SHP77 (cell line): Measurements from ENCODE around the gene PRKN.
"Not testable (repeated sequence)": the region's sequence is repeated elsewhere in the genome, so short reads cannot be mapped to it uniquely, and the experiment has no call there.

Source experiments
- DNase-seq, 2 experiments: peaks; one replicate each; lab custom pipeline; 2025; lab: John Stamatoyannopoulos, UW

The PRKN gene

GRCh38 chr6:161838306-161839035, 889.1 kb downstream of the PRKN start:
- DNase-seq: no peak

DNA sequence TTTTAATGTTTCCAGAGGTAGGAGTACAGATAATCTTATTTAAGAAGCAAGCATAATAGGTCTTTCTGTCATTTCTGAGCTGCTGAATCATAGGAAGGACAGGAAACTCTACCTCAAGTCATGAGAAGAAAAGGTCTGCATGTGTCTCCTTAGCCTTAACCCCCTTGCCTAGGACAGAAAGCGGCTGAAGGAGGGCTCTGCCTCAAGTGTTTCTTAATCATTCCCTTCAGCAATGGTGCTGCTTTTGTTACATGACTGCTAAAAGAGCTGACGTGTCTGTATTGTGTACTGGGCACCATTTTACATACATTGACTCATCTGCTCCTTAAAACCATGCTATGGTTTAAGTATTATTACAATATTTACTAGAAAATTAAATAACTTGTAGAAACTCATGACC, 889.7 kb downstream of the PRKN start:
- no peak for DNase-seq

GRCh38 chr6:161837449-161837735, 890.2 kb downstream of the PRKN start:
- no peak for DNase-seq

GRCh38 chr6:161836643-161837448, 890.7 kb downstream of the PRKN start:
- DNase-seq: peak in 1 of 2 experiments; percentile 11

DNA sequence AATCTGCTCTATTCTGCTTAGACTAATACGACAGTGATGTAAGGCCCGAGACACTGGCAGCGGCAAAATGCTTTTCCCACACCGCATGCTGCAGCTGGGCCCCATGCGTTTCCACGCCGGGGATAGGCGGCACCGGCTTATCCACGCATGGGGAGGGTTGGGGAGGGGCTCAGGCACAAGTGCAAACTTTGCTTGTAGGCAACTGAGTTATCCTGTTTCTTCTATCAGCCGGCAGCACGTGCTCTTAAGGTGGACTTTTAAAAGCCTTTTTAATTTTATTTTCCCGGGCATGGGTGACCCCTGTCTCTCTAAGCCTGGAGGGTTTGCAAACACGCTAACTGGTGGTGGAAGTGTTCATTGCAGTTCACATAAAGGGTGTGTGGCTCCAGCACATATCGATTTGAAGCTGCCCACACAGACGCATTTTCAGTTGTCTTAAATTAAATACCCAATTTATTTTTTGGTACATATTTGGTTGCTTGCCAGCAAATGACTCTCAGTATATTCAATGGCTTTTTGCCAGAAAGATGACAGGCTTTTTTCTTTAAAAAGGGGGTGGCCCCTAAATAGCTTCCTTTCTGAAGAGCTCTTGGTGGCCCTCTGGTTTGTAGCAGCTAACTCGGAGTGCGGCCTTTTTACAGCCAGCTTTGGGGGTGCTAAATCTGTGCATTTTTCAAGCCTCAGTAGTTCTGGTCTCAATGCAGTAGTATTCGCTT, 891.9 kb downstream of the PRKN start:
- no peak for DNase-seq

DNA sequence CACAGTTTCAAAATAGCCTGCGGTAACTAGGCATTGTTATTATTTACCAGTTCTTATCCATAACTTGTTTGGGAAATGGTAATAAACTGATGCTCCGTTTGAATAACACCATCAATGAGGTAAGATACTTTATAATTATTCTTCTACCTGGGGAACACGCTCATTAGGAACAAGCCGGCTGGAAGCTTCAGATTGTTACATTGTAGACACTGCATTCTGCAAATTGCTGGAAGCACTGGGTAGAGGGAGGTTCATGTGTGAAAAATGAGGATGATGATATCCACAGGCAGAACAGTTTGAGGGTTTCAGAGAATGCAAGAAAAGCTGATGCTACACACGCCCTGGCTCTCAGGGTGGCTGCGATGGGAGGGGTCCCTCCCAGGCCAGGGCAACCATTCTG, 893.1 kb downstream of the PRKN start:
- no peak for DNase-seq

DNA sequence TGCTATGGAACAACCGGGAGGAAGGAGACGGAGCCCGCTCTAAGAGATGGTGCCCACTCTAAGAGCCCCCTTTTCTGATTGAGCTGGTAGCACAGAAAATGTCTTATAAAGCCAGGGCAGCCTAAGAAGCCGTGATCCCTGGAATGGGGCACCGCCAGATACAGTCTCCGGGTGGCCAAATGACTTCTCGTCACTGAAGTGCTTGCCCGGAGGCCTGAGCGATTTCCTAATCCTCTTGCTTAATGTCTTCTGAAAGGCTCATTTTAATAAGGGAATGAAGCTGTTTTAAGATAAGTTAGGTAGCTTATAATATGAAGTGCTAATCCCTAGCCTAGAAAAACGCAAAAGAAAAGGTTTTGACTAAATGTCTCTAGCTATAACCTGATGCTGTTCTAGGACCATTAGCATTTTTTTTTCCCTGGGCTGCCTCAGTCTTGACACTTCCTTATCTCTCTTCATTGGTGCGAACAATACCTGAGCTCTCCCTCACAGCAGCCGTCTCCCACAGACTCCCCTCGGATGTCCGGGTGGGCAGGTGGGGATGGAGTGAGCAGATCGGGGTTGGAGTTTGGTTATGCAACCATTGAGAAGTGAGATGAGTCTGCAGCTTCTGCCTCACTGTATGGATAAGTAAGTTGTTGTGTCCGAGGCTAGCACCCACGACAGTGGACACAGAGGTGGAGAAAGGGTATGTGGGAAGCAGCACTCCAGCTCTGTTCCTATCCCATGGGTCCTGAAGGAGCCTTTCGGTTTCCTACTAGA, 894.3 kb downstream of the PRKN start:
- no peak for DNase-seq

DNA sequence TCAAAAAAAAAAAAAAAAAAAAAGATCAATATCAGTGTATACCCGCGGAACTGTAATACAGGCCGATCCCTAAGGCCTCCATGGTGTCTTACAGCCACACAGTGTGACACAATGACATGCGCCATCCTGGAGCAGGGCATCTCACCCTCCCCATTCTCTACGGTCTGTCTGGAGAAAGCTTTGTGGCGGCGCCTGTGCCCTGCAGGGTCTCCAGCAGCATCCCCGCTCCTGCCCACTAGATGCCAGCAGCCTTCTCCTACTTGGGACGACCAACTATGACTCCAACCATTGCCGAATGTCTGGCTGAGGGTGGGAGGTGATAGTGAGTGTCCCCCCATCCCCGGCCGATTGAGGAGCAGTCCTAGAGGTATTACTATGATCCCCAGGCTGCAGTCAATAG, 894.9 kb downstream of the PRKN start:
- DNase-seq: no peak

DNA sequence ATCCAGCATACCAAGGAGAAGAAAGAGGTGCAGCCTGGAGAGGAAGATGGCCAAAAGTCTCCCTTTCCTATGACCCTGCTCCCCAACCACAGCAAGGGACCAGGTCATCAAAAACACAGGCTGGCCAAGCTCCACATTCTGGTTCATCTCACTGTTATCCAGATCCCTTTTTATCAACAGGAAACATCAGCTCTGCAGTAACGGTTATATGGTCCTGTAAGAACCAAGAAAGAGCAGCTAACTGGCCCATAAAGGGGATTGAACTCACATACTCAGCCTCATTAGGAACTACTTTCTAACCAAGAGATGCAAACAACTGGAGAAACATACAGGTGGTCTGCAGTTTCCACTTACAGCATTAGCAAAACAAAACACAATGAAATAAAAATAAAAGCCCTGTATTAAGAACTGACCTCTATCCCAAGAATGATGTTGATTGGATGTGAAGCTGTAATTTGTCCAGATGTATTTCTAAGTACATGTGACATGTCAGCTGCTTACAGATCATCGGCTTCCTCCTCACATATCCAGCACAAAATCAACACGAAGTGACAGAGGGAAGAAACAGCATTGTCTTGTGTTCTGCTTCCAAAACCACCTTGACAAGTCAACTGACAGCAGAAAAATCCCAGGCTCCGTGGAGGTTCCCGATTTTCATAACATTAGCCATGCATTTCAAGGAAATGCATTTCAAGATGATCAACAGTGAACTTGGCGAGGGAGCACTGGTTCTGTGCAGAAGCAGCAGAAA, 896.5 kb downstream of the PRKN start:
- no peak for DNase-seq

- DNase-seq: no peak
Observed at GRCh38 chr6:161829291-161829729, 898.3 kb downstream of the PRKN start.

GRCh38 chr6:161828355-161828754, 899.2 kb downstream of the PRKN start:
- DNase-seq: no peak

DNA sequence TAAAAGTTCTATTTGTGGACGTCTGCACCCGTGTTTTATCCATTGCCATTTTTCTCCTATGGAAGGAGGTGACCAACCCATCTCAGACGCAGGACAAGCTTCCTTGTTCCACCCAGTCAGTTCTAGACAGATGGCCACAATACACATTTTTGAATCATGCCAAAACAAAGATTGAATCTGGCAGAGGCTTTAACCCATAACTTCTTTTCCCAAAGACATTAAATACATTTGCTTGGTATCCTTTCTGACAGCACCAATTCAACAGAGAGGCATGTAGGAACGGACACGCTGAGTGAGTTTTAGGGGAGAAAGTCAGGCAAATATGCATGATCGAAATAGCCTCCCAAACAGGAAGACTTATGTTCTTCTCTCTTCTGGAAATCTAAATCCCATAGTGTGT, 901.1 kb downstream of the PRKN start:
- no peak for DNase-seq

DNA sequence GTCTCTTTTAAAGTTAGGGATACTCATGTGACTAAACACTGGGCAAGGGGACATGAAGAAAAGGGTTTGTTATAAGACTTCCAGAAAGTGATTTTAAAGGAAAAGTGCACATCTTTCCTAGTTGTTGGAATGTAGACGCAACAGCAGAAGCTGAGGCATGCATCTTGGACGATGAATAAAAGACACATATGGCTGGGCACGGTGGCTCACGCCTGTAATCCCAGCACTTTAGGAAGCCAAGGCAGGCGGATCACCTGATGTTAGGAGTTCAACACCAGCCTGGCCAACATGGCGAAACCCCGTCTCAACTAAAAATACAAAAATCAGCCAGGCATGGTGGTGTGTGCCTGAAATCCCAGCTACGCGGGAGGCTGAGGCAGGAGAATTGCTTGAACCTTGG, 905.4 kb downstream of the PRKN start:
- not testable (repeated sequence) for DNase-seq

GRCh38 chr6:161817881-161818280, 909.7 kb downstream of the PRKN start:
- DNase-seq: no peak

DNA sequence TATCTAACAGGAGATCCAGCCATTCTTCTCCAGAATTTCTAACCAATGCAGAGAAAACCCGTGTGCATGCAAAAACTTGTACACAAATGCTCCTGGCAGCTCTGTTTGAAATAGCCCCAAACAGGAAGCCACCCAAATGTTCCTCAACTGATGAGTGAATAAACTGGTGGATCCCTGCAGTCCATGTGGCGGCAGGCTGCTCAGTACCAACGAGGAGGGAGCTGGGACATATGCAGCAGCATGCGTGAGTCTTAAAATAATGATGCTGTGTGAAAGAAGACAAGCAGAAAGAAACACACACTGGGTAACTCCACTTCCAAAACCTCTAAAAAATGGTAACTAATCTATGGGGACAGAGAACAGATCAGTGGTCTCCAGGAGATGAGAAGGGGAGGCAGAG, 911.6 kb downstream of the PRKN start:
- DNase-seq: no peak

DNA sequence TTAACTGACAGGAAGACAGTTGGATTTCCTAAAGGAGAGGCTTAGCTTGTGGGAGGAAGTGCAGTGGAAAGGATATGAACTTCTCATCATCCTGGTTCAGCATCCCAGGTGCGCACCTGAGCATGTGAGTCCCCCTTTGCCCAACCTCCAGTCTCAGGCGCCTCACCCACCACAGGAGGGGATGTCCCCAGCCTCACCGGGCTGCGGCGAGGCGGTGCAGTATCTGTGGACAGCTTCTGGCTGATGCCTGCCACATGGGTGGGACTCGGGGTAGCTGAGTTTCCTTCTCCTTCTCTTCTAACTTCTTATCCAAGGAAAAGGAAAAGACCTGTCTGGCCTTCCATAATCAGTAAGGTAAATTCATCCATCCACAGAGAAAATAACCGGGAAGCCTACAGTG, 914.4 kb downstream of the PRKN start:
- DNase-seq: no peak

DNA sequence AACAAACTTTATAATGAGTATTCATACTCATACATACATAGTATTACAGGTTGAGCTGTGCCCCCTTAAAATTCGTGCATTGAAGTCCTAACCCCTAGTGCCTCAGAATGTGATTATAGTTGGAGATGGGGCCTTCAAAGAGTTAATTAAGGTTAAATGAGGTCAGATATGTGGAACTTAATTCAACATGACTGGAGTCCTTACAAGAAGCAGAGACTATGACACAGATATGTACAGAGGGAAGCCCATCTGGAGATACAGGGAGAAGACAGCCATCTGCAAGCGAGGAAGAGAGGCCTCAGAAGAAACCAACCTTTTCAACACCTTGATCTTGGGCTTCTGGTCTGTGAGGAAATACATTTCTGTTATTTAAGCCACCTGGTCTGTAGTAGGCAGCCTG, 917.6 kb downstream of the PRKN start:
- no peak for DNase-seq

GRCh38 chr6:161804838-161805237, 922.7 kb downstream of the PRKN start:
- no peak for DNase-seq

GRCh38 chr6:161803131-161803530, 924.4 kb downstream of the PRKN start:
- DNase-seq: no peak

GRCh38 chr6:161802231-161802630, 925.3 kb downstream of the PRKN start:
- no peak for DNase-seq

GRCh38 chr6:161798844-161799394, 928.6 kb downstream of the PRKN start:
- DNase-seq: no peak
